Coronary artery (tissue), 2 donors: ENCODE data around the gene CRKL.
"Not testable (repeated sequence)": the region's sequence is repeated elsewhere in the genome, so short reads cannot be mapped to it uniquely, and the experiment has no call there.

Experiments used
- DNase-seq: peaks from one replicate; pipeline ENCODE4 v3.0.0-alpha.2; 2017; ENCODE audit warnings: low spot score
- H3K27ac ChIP-seq, 2 donors: fragments of 200-600 bp; sonication (generic); one replicate each; pipeline ENCODE4 v1.5.1; 2016 to 2019
- H3K4me3 ChIP-seq: fragments of 200-600 bp; sonication (generic); 2 replicates; pipeline ENCODE4 v1.5.1; 2016; ENCODE audit warnings: mild to moderate bottlenecking, moderate library complexity
- CTCF ChIP-seq: fragments of 200-600 bp; sonication (generic); IDR thresholded peaks from one replicate; pipeline ENCODE4 v1.5.1; 2019; ENCODE audit warnings: antibody characterized with exemption

CRKL gene

DNA sequence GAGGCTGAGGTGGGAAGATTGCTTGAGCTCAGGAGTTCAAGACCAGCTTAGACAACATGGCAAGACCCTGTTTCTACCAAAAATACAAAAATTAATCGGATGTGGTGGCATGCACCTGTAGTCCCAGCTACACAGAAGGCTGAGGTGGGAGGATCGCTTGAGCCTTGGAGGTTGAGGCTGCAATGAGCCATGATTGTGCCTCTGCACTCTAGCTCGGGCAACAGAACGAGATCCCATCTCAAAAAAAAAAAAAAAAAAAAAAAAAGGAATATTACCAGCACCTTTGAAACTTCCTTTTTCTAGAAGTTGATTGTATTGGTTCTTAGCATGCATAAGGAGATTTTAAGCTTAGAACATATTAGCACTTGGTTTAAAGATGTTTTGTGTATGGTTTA, 11.4 kb downstream of the CRKL start:
- Histone ChIP-seq H3K4me3 (no peak overlapping the region), H3K27ac (no peak overlapping the region)
- DNase-seq = no peak
- no peak for TF ChIP-seq CTCF

GRCh38 chr22:20930004-20930403, 12.8 kb downstream of the CRKL start:
- TF ChIP-seq CTCF = no peak
- DNase-seq = no peak
- H3K27ac ChIP-seq = no peak overlapping the region
- no peak overlapping the region for H3K4me3 ChIP-seq

DNA sequence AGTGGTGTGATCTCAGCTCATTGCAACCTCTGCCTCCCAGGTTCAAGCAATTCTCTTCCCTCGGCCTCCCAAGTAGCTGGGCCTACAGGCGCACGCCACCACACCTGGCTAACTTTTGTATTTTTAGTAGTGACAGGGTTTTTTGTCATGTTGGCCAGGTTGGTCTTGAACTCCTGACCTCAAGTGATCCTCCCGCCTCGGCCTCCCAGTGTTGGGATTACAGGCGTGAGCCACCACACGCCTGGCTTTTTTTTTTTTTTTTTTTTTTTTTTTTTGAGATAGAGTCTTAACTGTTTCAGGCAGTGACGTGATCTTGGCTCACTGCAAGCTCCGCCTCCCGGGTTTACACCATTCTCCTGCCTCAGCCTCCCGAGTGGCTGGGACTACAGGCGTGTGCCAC, 13.2 kb downstream of the CRKL start:
- not testable (repeated sequence) for DNase-seq, H3K4me3 ChIP-seq, H3K27ac ChIP-seq

GRCh38 chr22:20931126-20931654, 14.0 kb downstream of the CRKL start:
- DNase-seq = no peak
- no peak for TF ChIP-seq CTCF
- H3K4me3 ChIP-seq = no peak overlapping the region
- no peak overlapping the region for H3K27ac ChIP-seq

GRCh38 chr22:20933910-20934309, 16.7 kb downstream of the CRKL start:
- TF ChIP-seq CTCF = no peak
- Histone ChIP-seq H3K27ac (no peak overlapping the region), H3K4me3 (no peak overlapping the region)
- DNase-seq = no peak

- DNase-seq, H3K27ac ChIP-seq: not testable (repeated sequence)
These were observed 17.8 kb downstream of the CRKL start for GRCh38 chr22:20935049-20935448.

DNA sequence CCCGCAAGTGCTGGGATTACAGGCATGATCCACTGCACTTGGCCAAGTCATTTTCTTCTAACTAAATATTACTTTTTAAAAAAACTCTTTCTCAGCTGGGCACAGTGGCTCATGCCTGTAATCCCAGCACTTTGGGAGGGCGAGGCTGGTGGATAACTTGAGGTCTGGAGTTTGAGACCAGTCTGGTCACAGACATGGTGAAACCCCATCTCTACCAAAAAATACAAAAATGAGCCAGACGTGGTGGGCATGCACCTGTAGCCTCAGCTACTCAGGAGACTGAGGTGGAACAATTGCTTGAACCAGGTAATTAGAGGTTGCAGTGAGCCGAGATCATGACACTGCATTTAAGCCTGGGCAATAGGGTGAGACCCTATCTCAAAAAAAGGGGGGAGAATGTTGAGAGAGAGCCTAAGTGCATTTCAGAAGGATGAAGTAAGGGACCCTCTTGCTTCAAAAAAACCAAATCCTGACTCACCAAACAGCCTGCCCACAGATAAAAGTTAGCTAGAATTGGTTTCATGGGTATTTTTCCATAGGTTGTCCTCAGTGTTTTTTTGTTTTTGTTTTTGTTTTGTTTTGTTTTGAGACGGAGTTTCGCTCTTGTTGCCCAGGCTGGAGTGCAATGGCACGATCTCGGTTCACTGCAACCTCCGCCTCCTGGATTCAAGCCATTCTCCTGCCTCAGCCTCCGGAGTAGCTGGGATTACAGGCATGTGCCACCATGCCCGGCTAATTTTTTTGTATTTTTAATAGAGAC, 18.8 kb downstream of the CRKL start:
- not testable (repeated sequence) for DNase-seq, H3K4me3 ChIP-seq, H3K27ac ChIP-seq

More at GRCh38 chr22:20935049-20935448, 17.8 kb downstream of the CRKL start:
- not testable (repeated sequence) for H3K4me3 ChIP-seq

DNA sequence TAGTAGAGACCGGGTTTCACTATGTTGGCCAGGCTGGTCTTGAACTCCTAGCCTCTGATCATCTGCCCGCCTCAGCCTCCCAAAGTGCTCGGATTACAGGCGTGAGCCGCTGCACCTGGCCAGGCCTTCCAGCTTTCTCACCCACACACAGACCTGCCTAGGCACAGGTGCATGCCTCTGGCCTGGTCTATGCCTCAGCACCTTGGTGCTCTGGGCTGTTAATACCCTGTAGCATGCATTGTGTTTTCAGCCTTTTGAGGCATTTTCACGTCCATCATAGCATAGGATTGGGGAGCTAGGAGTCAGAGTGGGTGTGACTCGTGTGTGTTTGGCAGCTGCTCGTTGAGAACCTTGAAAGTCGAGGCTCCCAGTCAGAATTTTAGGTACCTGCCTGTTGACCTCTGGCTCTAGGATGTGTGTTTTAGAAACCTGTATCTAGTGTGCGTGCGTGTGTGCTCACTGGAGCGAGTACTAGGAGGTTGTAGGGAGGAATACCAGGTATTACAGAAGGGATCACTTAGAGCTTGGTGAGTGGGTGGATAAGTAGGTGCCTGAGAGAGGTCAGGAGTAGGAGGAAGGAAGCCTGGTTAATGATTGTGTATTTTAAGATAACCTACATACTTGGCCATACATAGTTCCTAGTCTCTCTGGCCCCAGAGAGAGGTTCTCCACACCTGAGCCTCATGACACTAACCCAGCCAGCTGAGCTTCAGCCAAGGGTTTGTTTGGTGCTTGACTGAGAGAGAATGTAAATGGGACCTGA, 20.0 kb downstream of the CRKL start:
- DNase-seq = no peak
- no peak for TF ChIP-seq CTCF
- Histone ChIP-seq H3K4me3 (peak overlapping the region; percentile 25), H3K27ac (no peak overlapping the region)
